Left renal pelvis (tissue), 4 donors: Measurements from ENCODE around the gene SOCS6. TPM values are rescaled to one million over a fixed set of nuclear protein-coding genes. Genes with fewer than 3 reads are reported as not detected.
"Not testable (repeated sequence)": the region's sequence is repeated elsewhere in the genome, so short reads cannot be mapped to it uniquely, and the experiment has no call there.

Source experiments
- DNase-seq, 4 donors: peaks; one replicate each; pipeline ENCODE4 v3.0.0-alpha.2; 2013; ENCODE audit warnings: low read depth in 4 of 4, low spot score in 3 of 4
- polyA plus RNA-seq, 4 donors: library from polyadenylated mRNA; unstranded; fragments of 120-200 nt; gene quantifications; one replicate each; pipeline ENCODE4 v1.2.1, GENCODE V29; 2013; ENCODE audit not compliant: insufficient read length in 4 of 4

SOCS6 gene
- polyA plus RNA-seq, 4 donors: 29.3 to 32.3 (median 30.1) TPM

DNA sequence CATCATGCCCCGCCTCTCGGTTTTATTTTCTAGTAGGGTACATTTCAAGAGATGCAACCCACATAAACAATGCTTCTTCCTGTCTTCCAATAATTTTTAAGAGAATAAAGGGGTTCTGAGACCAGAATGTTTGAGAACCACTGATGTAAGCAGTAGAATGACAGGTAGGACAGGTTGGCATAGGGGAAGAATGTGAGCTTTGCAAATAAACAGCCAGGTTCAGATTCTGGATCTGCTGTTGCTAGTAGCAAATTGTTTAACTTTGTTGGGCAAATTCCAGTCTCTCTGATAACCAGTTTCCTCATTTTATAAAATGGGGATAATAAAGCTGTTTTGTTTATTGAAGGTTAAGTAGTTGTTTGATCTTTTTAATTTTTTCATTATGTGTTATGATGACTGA is 32.8 kb downstream of the SOCS6 start:
- no peak for DNase-seq

DNA sequence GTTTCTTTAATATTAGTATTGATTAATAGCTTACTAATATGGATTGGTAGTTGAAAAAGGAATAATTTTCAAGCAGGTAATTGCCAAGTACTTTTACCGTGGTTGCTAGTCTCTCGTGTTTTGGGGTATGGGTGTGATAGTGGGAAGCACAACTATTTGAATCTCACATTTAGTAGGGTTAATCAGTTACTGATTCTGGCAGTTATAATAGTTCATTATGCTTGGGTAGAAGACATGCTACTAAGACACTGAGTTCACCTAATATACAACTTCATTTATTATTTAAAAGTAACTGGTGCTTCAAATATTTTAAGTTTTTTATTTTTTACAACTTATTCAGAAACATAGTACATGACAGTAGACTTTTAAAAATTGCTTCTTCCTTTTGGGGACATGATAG is 33.5 kb downstream of the SOCS6 start:
- DNase-seq: no peak

DNA sequence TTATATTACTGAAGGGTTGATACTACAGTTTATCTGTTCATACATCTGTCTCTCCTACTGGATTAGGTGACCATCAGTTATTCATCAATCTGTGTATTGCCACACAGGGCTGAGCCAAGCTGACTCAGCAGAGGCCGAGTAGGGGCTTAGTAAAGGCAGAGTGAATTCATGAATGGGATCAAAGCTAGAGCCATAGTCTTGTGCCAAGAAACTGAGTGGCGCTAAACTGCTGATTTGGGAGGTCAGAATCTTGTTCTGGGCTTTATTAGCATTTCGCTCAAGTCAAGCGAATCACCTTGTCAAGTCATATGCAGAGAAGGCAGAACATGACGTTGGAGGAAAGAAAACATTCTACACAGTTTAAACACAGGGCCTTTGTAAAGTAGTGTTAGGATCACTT is 34.1 kb downstream of the SOCS6 start:
- peak in 2 of 4 donors; percentile 14 to 20 for DNase-seq

- DNase-seq: no peak
Measured at GRCh38 chr18:70324897-70325296, 36.1 kb downstream of the SOCS6 start.

GRCh38 chr18:70326255-70326654 is 37.4 kb downstream of the SOCS6 start:
- no peak for DNase-seq

GRCh38 chr18:70328169-70328568 is 39.3 kb downstream of the SOCS6 start:
- DNase-seq: no peak

DNA sequence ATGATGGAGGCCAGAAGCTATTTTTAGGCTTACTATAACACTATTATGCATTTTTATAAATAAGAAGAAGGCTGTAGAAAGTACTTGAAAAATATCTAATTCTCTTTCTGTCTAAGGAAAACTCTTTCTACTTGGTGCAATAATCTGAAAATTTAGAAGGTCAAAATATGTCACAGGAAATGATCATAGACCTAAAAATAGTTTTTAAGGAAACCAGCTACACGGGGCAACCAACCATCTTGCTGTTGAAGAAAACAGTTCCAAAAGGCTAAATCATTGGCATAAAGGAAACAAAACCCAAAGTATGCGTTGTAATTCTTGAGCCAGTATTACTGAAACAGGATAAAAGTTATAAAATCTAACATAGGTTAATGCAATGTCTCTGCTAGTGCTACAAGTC is 40.2 kb downstream of the SOCS6 start:
- no peak for DNase-seq

- DNase-seq: no peak
Measured at GRCh38 chr18:70330887-70331286, 42.0 kb downstream of the SOCS6 start.

DNA sequence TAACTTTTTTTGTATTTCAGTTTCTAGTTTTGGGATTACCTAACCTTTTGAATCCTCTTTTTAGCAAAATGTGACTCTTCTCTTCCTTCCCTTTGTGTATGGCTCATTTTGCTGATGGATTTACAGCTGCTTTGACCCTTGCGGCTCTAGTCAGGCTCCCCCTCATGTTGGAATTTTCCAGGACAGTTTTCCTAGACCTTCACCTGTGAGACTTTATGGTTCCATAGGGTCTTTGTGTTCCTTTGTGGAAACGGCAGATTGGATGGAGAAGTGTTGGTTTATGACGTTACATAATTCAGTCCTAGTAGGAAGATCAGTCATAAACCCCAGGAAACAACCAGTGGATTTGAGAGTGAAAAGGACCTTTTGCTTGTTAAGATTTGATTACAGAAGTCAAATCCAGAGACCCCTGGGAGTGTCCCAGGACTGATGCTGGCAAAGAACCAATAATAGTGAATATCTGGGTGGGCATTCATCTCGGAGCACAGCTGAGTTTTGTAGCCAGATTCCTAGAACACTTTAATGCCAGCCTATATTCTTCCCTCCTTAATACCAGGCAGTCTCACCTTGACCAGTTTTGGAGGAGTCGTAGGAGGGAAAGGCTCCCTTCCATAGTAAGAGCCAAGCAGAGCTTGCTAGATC is 42.7 kb downstream of the SOCS6 start:
- peak in 1 of 4 donors; percentile 7 for DNase-seq

DNA sequence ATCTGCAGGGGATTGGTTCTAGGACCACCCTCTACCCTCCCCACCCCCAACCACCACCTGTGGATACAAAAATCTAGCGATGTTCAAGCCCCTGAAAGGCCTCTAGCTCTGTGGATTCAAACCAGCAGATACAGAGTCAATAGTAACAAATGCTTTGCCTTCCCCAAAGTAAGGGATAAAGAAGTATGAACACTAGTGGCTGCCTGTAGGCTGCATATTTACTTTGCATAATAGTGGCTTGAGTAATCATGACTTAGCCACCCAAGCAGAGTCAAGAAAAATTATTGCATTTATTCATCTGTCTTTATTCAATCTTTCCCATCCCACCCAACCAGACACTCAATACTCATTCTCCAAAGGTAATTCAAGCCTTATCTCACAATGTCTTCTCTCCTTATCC is 43.8 kb downstream of the SOCS6 start:
- DNase-seq: no peak

- no peak for DNase-seq
Measured at GRCh38 chr18:70333316-70333715, 44.5 kb downstream of the SOCS6 start.

DNA sequence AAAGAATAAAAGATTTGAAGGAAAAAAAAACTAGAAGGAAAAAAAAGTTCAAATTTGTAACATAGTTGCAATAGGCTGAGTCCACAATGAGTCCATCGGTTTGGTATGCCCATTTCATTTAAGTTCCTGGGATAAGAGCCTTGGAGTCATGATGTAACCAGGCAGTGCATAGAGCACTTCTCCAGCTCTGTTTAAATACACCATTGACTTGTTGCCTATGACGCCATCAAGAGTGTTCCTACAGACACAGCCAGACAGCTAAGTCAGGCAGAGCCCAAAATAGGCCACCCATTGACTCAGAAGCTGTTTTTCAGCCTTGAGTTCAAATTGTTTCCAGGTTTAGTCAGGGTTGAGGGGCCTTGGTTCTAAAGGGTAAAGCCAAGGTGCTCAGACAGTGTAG is 44.9 kb downstream of the SOCS6 start:
- DNase-seq: no peak

DNA sequence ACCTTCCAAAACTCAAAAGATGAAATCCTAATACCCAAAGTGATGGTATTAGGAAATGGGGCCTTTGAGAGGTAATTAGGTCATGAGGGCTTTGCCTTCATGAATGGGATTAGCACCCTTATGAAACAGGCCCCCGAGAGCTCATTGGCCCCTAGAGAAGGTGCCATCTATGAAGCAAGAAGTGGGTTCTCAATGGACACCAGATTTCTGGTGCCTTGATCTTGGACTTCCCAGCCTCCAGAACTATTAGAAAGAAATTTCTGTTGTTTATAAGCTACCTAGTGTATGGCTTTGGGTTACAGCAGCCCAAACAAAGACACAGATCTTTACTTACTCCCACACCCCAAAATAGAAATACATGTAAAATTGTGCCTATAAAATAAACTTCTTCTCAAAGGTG is 45.4 kb downstream of the SOCS6 start:
- DNase-seq: no peak

DNA sequence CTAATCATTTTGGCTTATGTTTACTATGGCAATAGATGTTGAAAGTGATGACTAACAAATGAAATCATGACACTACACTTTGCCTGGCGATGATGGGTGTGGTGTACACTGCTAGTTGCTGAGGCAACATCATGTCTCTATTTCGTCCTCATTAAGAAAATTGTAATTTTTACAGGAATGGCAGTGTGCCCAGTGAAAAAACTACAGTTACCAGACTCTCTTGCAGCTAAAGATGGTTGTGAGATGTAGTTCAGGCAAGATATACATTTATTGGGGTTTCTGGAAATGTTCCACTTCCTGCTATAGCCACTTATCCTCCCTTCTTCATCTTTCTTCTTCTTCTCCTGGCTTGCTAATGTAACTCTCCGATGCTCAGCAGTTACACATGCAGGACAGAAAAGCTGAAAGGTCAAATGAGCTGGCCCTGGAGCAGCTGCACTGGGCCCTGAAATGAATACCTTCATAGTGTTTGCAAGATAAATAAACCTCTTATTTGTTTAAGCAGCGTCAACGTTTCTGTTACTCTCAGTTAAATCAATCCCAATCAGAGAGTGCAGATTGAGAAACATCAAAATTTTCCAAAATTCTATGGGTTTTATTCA is 46.0 kb downstream of the SOCS6 start:
- no peak for DNase-seq

GRCh38 chr18:70335892-70336726 is 47.3 kb downstream of the SOCS6 start:
- no peak for DNase-seq

DNA sequence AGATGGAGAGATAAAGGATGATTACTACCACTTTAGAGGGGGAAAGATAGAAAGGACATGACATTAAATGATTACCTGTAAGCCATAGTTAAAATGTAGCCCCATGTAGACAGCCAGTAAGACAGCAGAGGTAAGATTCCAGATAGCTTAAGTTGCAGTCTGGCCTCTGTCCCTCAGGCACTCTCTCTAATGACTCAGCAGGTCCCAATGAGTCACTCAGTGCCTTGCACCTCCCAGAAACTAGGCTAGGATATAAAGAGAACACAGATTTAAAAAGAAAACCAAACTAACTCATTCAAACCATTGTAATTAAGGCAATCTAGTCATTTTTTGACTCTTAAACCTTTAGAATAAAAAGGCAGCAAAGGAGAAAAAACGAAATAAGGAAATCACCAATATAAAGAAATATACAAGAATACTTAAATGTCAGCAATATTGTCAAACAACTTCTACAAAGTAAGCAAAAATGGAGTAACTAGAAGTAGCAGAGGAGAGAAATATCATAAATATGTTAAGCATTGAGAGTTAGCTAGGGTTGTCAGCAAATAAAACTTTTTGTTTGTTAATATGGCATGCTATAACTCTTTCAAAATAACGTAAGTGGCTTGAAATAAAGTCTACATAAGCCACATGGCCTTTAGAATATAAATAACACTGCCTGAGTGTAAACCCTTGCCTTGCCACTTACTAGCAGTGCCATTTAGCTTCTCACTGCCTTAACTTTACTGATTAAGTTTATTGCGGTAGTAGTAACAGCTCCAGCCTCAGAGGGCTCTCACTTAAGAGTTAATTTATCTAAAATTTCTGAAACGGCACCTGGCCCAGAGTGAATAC is 48.5 kb downstream of the SOCS6 start:
- DNase-seq: no peak

DNA sequence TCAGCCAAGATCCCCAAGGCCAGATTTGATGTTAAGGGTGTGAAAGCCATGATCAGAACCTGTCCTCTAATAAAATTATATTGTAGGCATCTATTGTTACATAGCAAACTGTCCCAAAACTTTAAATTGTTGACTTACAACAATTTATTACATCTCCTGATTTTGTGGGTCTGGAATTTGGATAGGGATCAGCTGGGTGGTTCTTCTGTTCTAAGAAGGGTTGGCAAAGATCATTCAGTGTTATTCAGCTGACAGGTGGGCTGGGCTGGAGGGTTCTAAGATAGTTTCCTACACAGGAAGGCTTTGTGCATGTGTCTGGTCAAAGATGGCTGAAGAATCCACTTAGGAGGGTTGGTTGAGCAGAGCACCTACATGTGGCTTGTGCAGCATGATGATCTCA is 50.0 kb downstream of the SOCS6 start:
- no peak for DNase-seq

DNA sequence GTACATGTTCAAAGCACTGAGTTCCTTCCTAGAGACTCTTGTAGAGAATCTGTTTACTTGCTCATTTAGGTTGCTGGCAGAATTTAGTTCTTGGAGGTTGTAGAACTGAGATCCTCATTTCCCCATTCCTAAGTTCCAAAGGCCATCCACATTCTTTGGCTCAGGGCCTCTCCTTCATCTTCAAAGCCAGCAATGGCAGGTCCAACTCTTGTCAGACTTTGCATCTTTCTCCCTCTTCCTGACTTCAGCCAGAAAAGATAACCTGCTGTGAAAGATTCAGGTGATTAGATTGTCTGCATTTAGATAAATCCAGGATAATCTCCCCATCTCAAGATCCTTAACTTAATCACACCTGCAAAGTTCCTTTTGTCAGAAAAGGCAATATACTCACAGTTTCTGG is 51.1 kb downstream of the SOCS6 start:
- DNase-seq: no peak

DNA sequence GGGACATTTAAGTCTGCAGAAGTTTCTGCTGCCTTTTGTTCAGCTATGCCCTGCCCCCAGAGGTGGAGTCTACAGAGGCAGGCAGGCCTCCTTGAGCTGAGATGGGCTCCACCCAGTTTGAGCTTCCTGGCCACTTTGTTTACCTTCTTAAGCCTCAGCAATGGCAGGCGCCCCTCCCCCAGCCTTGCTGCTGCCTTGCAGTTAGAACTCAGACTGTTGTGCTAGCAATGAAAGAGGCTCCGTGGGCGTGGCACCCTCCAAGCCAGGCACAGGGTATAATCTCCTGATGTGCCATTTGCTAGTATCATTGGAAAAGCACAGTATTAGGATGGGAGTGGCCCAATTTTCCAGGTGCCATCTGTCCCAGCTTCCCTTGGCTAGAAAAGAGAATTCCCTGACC is 59.6 kb downstream of the SOCS6 start:
- DNase-seq: not testable (repeated sequence)

- no peak for DNase-seq
Measured at GRCh38 chr18:70349316-70349715, 60.5 kb downstream of the SOCS6 start.

- no peak for DNase-seq
Measured at GRCh38 chr18:70354080-70354479, 65.2 kb downstream of the SOCS6 start.
